Measurements from ENCODE around the gene ANO5.

ANO5 gene

DNA sequence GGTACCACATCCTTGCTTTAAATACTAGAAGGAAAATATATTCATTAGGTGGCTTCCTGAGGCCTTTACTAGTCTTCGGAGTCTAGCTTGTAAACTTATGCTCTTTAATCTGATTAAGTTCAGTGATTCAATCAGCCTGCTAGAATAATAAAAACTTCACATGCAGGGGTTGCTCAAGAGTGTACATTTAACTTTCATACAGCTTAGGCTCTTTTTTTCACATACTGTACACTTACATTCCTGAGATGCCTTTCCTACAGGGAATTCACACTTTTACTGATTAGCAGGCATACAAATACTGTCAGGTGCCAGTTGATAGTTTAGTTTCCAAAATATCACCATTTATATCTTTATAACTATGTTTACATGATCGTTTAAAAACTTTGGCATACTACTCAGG lies 3.2 kb upstream of the ANO5 start:
- Mint-ChIP-seq H3K27ac (no peak overlapping the region), H3K9me3 (no peaks in the 10 kb centered on the region), H3K36me3 (ENCODE audit: low read depth) (no peaks in the 10 kb centered on the region), H3K4me1 (ENCODE audit: low read depth) (peaks cover 2% of the 10 kb centered on the region), H3K4me3 (no peak overlapping the region), H3K27me3 (ENCODE audit: low read depth) (peaks cover 31% of the 10 kb centered on the region)
- DNase-seq (ENCODE audit: low spot score), result no peak

DNA sequence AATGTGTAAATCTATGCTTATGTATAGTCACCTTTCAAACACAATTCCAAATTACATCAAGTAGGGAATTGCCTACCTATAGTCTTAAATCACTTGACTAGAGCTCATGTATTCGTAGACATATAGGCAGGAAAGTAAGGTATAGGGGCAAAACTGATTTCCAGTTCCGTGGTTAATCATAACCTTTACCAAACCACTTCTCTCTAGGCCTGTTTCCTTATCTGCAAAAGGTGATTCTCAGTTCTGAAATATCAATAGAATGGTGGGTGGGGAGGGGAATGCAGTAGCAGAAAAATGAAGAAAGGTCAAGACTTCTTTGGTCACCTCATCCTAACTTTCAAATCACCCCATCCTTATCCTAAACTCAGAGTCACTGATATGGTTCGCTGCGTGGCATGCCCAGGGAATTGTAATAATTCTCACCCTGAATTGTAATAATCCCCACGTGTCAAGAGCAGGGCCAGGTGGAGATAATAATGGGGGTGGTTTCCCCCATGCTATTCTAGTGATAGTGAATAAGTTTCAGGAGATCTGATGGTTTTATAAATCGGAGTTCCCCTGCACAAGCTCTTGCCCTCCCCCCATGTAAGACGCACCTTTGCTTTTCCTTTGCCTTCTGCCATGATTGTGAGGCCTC lies 1.9 kb upstream of the ANO5 start:
- H3K9me3 Mint-ChIP-seq, result no peaks in the 10 kb centered on the region
- no peaks in the 10 kb centered on the region for H3K36me3 Mint-ChIP-seq (ENCODE audit: low read depth)
- peaks cover 2% of the 10 kb centered on the region for H3K4me1 Mint-ChIP-seq (ENCODE audit: low read depth)
- peaks cover 35% of the 10 kb centered on the region for H3K27me3 Mint-ChIP-seq (ENCODE audit: low read depth)
- no peak overlapping the region for H3K4me3 Mint-ChIP-seq
- DNase-seq (ENCODE audit: low spot score), result no peak
- H3K27ac Mint-ChIP-seq, result no peak overlapping the region

DNA sequence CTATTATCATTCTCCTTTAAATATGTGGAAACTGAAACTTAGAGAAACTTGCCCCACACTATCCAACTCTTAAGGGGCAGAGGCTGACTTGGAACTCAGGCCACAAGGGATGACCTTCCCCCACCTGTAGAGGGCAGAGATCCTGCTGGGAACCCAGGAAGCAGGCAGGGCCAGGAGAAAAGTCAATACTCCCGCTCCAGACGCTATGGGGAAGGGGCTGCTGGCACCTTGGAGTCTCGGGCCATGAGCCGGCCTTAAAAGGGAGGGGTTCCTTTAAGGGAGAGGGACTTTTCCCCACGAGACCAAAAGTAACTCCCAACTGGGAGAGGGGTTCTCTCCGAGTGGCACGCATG lies 620 bp upstream of the ANO5 start:
- peaks cover 35% of the 10 kb centered on the region for H3K27me3 Mint-ChIP-seq (ENCODE audit: low read depth)
- H3K4me1 Mint-ChIP-seq (ENCODE audit: low read depth), result peaks cover 2% of the 10 kb centered on the region
- peak overlapping the region; percentile 54 for H3K4me3 Mint-ChIP-seq
- no peaks in the 10 kb centered on the region for H3K9me3 Mint-ChIP-seq
- H3K27ac Mint-ChIP-seq, result no peak overlapping the region
- no peaks in the 10 kb centered on the region for H3K36me3 Mint-ChIP-seq (ENCODE audit: low read depth)
- no peak for DNase-seq (ENCODE audit: low spot score)

DNA sequence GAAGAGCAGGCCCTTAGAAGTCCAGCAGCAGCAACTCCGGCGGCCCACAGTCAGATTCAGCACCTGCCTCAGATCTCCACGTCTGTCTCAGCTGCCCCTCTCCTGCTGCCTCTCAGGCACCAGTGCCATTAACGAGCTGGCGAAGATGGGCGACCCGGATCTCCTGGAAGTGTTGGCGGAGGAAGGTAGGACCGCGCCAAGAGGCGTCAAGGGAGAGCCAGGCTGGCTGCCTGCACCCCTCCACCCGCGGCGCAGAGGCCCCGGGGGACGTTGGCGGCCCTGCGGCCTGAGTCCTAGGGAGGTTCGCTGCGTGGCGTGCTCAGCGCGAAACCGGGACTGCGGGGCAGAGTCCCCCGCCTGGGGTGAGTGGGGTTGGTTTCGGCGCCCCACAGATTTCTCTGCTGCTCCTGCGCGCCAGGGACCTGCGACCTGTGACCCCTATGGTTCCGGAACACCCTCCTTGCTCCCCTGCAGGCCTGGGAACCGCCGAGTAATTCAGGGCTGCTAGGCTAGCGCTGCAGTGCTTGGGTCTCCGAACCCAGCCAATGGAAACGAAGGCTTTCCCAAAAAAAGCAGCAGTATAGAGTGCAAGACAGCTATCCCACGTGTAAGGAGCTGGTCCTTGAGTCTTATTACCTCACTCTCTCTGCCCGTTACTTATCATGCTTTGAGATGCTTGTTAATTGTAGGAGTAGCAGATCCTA lies 615 bp downstream of the ANO5 start:
- no peak for DNase-seq (ENCODE audit: low spot score)
- H3K4me3 Mint-ChIP-seq, result no peak overlapping the region
- peaks cover 35% of the 10 kb centered on the region for H3K27me3 Mint-ChIP-seq (ENCODE audit: low read depth)
- H3K4me1 Mint-ChIP-seq (ENCODE audit: low read depth), result peaks cover 2% of the 10 kb centered on the region
- no peaks in the 10 kb centered on the region for H3K9me3 Mint-ChIP-seq
- H3K27ac Mint-ChIP-seq, result no peak overlapping the region
- no peaks in the 10 kb centered on the region for H3K36me3 Mint-ChIP-seq (ENCODE audit: low read depth)

DNA sequence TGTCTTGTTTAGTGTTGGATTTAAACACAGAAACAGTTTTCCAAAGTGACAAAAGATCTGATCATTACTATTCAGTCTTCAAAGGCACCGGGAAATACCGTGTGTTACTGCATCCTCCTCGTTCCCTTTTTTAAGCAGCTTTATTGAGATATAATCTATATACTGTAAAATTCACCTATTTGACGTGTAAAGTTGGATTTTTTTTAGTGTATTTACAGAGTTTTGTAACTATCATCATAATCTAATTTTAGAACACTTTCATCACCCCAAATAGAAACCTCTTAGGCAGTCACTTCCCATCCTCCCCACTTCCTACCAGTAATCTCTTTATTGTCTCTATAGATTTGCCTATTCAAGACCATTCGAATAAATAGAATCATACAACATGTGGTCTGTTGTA lies 1.4 kb downstream of the ANO5 start:
- Mint-ChIP-seq H3K4me1 (ENCODE audit: low read depth) (peaks cover 2% of the 10 kb centered on the region), H3K4me3 (no peak overlapping the region), H3K9me3 (no peaks in the 10 kb centered on the region), H3K27ac (no peak overlapping the region), H3K36me3 (ENCODE audit: low read depth) (no peaks in the 10 kb centered on the region), H3K27me3 (ENCODE audit: low read depth) (peaks cover 35% of the 10 kb centered on the region)
- DNase-seq (ENCODE audit: low spot score), result no peak

DNA sequence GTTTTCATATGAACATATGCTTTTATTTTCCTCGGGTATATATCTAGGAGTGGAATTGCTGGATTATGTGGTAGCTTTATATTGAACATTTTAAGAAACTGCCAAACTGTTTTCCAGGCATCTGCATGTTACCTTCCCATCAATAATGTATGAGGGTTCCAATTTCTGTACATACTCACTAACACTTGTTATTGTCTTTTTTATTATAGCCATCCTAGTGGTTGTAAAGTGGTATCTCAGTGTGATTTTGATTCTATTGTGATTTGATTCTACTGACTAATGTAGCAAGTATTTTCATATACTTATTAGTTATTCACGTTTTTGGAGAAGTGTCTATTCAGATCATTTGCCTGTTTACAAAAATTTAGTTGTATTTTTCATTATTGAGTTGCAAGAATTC lies 2.0 kb downstream of the ANO5 start:
- no peaks in the 10 kb centered on the region for H3K9me3 Mint-ChIP-seq
- no peak overlapping the region for H3K27ac Mint-ChIP-seq
- peaks cover 2% of the 10 kb centered on the region for H3K4me1 Mint-ChIP-seq (ENCODE audit: low read depth)
- H3K4me3 Mint-ChIP-seq, result no peak overlapping the region
- no peaks in the 10 kb centered on the region for H3K36me3 Mint-ChIP-seq (ENCODE audit: low read depth)
- no peak for DNase-seq (ENCODE audit: low spot score)
- H3K27me3 Mint-ChIP-seq (ENCODE audit: low read depth), result peaks cover 35% of the 10 kb centered on the region

DNA sequence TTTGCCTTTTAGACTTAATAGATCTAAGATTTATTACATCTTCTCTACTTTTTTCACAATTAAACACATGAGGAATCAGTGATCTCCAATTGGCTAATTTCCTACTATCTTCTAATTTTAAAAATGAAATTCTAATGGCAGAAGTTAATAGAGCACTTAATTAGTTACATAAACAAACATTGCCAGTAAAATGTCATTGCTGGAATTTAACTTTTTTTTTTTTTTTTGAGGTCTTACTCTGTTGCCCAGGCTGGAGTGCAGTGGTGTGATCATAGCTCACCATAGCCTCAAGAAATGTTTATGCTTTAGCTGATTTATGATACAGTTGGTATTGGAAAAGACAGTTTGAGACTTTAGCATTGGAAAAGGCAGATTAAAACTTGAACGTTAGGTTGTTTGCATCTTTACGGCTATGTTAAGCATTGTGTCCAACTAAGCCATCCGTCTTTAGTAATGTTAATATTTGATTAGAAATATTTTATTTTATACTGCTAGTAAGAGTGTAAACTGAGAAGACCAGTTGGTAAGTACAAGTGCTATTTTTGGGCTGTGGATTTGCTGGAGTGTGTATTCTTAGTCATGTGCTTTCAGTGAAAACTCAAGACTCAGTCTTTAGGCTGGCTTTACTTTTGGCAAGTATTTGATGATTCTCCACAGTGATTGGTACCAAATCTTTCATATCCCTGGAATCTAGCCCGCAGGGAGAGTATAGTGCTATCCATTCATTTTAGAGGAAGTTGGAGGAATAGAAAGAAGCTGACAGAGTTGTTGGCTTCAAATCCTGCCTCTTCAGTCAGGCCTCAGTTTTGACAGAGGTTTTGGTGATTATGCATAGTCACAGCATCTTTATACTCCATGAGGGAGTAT lies 4.5 kb downstream of the ANO5 start:
- Mint-ChIP-seq H3K27me3 (ENCODE audit: low read depth) (peaks cover 24% of the 10 kb centered on the region), H3K27ac (no peak overlapping the region), H3K36me3 (ENCODE audit: low read depth) (no peaks in the 10 kb centered on the region), H3K4me3 (no peak overlapping the region), H3K9me3 (no peaks in the 10 kb centered on the region), H3K4me1 (ENCODE audit: low read depth) (peaks cover 2% of the 10 kb centered on the region)
- no peak for DNase-seq (ENCODE audit: low spot score)

DNA sequence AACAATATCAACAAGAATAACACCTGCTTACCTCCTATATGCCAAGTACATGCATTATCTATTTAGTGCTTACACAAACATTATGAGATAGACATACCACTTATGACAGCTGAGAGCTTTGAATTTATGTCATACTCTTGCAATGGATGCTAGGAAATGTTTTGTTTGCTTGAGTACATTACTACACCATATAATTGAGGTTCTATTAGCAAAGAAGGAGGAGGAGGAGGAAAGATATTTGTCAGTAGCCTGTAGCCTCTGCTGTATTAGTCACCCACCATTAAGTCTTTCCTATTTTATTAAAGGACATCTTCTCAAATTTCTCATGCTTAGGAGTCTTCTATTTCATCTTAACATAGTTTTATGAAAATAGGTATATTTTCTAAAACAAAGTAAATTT lies 6.4 kb downstream of the ANO5 start:
- Mint-ChIP-seq H3K27me3 (ENCODE audit: low read depth) (peaks cover 8% of the 10 kb centered on the region), H3K4me1 (ENCODE audit: low read depth) (no peaks in the 10 kb centered on the region), H3K4me3 (no peak overlapping the region), H3K27ac (no peak overlapping the region), H3K9me3 (no peaks in the 10 kb centered on the region), H3K36me3 (ENCODE audit: low read depth) (no peaks in the 10 kb centered on the region)
- no peak for DNase-seq (ENCODE audit: low spot score)

DNA sequence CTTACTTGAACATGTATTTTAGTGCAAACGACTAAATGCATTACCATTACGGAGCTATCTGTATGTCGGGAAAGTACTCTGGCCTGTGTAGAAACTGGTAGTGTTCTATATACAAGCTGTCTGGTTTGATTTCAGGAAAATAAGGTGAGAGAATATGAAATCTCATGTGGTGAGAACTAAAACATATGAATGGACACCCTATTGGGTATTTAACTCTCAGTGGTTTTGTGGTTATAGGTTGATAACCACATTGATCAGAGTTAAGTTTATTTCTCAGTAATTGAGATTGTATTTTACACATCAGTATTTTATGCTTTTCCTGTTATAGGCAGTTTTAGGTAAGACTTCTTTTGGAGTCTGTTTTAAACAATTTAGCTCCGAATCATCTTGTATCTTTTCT lies 10.4 kb downstream of the ANO5 start:
- Mint-ChIP-seq H3K27me3 (ENCODE audit: low read depth) (no peaks in the 10 kb centered on the region), H3K36me3 (ENCODE audit: low read depth) (no peaks in the 10 kb centered on the region), H3K4me1 (ENCODE audit: low read depth) (no peaks in the 10 kb centered on the region), H3K9me3 (no peaks in the 10 kb centered on the region), H3K27ac (no peak overlapping the region), H3K4me3 (no peak overlapping the region)
- DNase-seq (ENCODE audit: low spot score), result no peak

DNA sequence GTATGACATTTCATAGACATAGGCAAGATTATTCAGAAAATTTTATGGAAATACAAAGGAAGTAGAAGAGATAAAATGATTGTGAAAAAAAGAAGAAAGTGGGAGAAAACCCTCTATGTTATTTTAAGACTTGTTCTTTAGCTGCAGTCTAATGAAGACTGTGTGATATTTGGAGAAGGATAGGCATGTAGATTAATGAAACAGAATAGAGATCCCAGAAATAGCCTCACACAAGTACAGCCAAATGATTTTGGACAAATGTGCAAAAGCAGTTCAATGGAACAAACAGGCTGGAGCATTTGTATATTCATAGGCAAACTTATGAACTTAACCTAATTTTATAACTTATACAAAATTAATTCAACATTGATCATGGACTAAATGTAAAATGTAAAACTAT lies 14.3 kb downstream of the ANO5 start:
- H3K9me3 Mint-ChIP-seq, result no peaks in the 10 kb centered on the region
- no peak overlapping the region for H3K27ac Mint-ChIP-seq
- no peaks in the 10 kb centered on the region for H3K27me3 Mint-ChIP-seq (ENCODE audit: low read depth)
- H3K36me3 Mint-ChIP-seq (ENCODE audit: low read depth), result no peaks in the 10 kb centered on the region
- H3K4me3 Mint-ChIP-seq, result no peak overlapping the region
- no peak for DNase-seq (ENCODE audit: low spot score)
- no peaks in the 10 kb centered on the region for H3K4me1 Mint-ChIP-seq (ENCODE audit: low read depth)

DNA sequence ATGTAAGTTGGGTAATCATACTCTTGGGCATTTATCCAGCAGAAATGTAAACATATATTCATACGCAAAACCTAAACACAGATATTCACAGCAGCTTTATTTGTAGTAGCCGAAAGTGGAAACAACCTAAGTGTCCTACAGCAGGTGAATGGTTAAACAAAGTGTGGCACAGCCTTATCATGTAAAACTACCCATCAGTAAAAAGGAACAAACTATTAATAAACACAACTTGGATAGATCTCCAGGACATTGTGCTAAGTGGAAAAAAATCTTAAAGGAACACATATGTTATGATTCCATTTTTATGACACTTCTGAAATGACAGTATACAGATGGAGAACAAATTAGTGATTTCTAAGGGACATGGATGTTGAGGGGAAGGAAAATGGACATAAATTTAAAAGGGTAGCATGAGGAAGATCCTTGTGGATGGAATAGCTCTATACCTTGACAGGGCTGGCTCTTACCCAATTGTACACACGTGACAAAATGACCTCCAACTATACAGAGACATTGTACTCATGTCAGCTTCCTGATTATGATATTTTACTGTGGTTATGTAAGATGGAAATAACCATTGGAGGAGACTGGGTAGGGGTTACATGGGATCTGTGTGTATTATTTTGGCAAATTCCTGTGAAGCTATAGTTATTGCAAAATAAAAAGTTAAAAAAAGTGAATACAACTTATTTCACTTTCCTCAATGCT lies 15.4 kb downstream of the ANO5 start:
- Mint-ChIP-seq H3K9me3 (no peaks in the 10 kb centered on the region), H3K36me3 (ENCODE audit: low read depth) (no peaks in the 10 kb centered on the region), H3K4me3 (no peak overlapping the region)

DNA sequence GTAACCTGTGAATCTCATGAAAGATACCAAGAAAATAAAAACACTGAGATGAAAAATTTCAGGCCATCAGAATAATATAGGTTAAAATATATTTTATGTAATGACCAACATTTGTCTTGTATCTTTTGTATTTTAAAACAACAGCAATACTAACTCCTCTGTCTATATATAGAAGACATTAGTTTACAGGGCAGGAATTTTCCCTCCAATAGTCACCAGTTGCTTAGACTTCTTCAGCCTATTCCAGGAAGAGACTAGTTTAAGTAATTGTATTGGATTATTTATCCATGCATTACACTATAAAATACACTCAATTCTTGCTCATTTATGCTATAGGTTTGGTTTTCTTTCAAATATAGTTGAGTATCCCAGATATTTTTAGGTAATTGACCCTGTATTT lies 24.1 kb downstream of the ANO5 start:
- Mint-ChIP-seq H3K9me3 (no peaks in the 10 kb centered on the region), H3K27me3 (ENCODE audit: low read depth) (no peaks in the 10 kb centered on the region), H3K4me3 (no peak overlapping the region), H3K4me1 (ENCODE audit: low read depth) (no peaks in the 10 kb centered on the region), H3K27ac (no peak overlapping the region), H3K36me3 (ENCODE audit: low read depth) (no peaks in the 10 kb centered on the region)
- no peak for DNase-seq (ENCODE audit: low spot score)

More for the DNA sequence above, 15.4 kb downstream of the ANO5 start:
- DNase-seq (ENCODE audit: low spot score), result no peak
- no peaks in the 10 kb centered on the region for H3K27me3 Mint-ChIP-seq (ENCODE audit: low read depth)
- H3K27ac Mint-ChIP-seq, result no peak overlapping the region
- no peaks in the 10 kb centered on the region for H3K4me1 Mint-ChIP-seq (ENCODE audit: low read depth)

DNA sequence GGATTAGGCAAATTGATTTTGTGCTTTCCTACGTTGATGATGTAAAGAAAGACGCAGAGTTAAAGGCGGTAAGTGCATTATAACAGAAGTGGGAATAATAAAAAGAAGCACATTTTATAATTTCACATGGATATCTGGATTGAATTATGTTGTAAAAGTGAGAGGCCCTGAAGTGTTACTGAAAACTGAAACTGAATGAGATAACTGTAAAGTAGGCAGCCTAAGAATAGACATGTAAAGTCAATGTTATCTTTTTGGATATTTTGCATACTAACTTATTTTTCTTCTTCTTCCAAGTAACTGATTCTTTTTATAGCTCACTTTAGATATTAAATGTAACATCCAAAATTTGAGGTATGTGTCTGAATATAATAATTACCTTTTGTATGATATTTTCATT lies 28.3 kb downstream of the ANO5 start:
- Mint-ChIP-seq H3K4me3 (no peak overlapping the region), H3K27ac (no peak overlapping the region), H3K27me3 (ENCODE audit: low read depth) (no peaks in the 10 kb centered on the region), H3K4me1 (ENCODE audit: low read depth) (no peaks in the 10 kb centered on the region), H3K36me3 (ENCODE audit: low read depth) (no peaks in the 10 kb centered on the region), H3K9me3 (no peaks in the 10 kb centered on the region)
- DNase-seq (ENCODE audit: low spot score), result no peak

DNA sequence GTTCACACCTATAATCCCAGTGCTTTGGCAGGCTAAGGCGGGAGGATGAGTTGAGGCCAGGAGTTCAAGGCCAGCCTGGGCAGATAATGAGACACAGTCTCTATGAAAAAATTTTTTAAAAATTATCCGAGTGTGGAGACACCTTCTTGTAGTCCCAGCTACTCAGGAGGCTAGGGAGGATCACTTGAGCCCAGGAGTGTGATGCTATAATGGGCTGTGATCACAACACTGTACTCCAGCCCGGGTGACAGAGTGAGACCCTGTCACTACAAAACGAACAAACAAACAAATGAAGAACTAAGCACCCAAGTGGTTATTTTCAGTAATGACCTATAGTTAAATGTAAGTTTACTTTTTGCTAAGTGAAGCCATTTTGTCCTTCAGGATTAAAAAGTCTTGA lies 32.3 kb downstream of the ANO5 start:
- no peaks in the 10 kb centered on the region for H3K27me3 Mint-ChIP-seq (ENCODE audit: low read depth)
- no peak for DNase-seq (ENCODE audit: low spot score)
- no peak overlapping the region for H3K4me3 Mint-ChIP-seq
- no peaks in the 10 kb centered on the region for H3K4me1 Mint-ChIP-seq (ENCODE audit: low read depth)
- no peak overlapping the region for H3K27ac Mint-ChIP-seq
- no peaks in the 10 kb centered on the region for H3K9me3 Mint-ChIP-seq
- no peaks in the 10 kb centered on the region for H3K36me3 Mint-ChIP-seq (ENCODE audit: low read depth)

All from T-helper 2 cell treated with Interferon-gamma antibody and Interleukin-4, amounts not matched to agents 5 μg/mL and 100 μg/mL, for 36 hours (primary cell).